Jurkat, Clone E6-1 (cell line): ENCODE measurements around the gene HTT-AS.
"Not testable (repeated sequence)": the region's sequence is repeated elsewhere in the genome, so short reads cannot be mapped to it uniquely, and the experiment has no call there.

Experiments used
- DNase-seq: peaks from one replicate; pipeline ENCODE4 v3.0.0-alpha.2; 2011; ENCODE audit warnings: low read depth, low spot score
- H3K4me3 ChIP-seq: 2 replicates; pipeline ENCODE4 v1.5.1; 2011; ENCODE audit warnings: mild to moderate bottlenecking, low read length, control low read depth, moderate library complexity

The HTT-AS gene

GRCh38 chr4:3065551-3065950 is 8.8 kb downstream of the HTT-AS start:
- no peak overlapping the region for H3K4me3 ChIP-seq
- no peak for DNase-seq

GRCh38 chr4:3062471-3062870 is 11.9 kb downstream of the HTT-AS start:
- H3K4me3 ChIP-seq: no peak overlapping the region
- no peak for DNase-seq

- no peak overlapping the region for H3K4me3 ChIP-seq
- DNase-seq: no peak
Observed at GRCh38 chr4:3060946-3061345, 13.4 kb downstream of the HTT-AS start.

GRCh38 chr4:3059943-3060342 is 14.4 kb downstream of the HTT-AS start:
- H3K4me3 ChIP-seq: no peak overlapping the region
- DNase-seq: no peak

GRCh38 chr4:3054169-3054759 is 20.1 kb downstream of the HTT-AS start:
- no peak for DNase-seq
- no peak overlapping the region for H3K4me3 ChIP-seq

GRCh38 chr4:3051141-3051897 is 23.0 kb downstream of the HTT-AS start:
- not testable (repeated sequence) for H3K4me3 ChIP-seq

GRCh38 chr4:3047464-3048286 is 26.7 kb downstream of the HTT-AS start:
- no peak overlapping the region for H3K4me3 ChIP-seq
- DNase-seq: peak; percentile 38

More at GRCh38 chr4:3051141-3051897, 23.0 kb downstream of the HTT-AS start:
- DNase-seq: not testable (repeated sequence)

- no peak overlapping the region for H3K4me3 ChIP-seq
- DNase-seq: no peak
Observed at GRCh38 chr4:3046623-3047022, 27.7 kb downstream of the HTT-AS start.

- H3K4me3 ChIP-seq: no peak overlapping the region
- no peak for DNase-seq
Observed at GRCh38 chr4:3046162-3046561, 28.2 kb downstream of the HTT-AS start.

GRCh38 chr4:3044870-3045819 is 29.2 kb downstream of the HTT-AS start:
- peak; percentile 77 for DNase-seq
- H3K4me3 ChIP-seq: no peak overlapping the region

GRCh38 chr4:3043282-3044020 is 30.9 kb downstream of the HTT-AS start:
- DNase-seq: no peak
- H3K4me3 ChIP-seq: no peak overlapping the region

GRCh38 chr4:3042226-3042625 is 32.1 kb downstream of the HTT-AS start:
- DNase-seq: no peak
- no peak overlapping the region for H3K4me3 ChIP-seq

- DNase-seq: no peak
- H3K4me3 ChIP-seq: no peak overlapping the region
Observed at GRCh38 chr4:3041192-3042142, 32.9 kb downstream of the HTT-AS start.

GRCh38 chr4:3040452-3041191 is 33.7 kb downstream of the HTT-AS start:
- no peak overlapping the region for H3K4me3 ChIP-seq

GRCh38 chr4:3039706-3040366 is 34.5 kb downstream of the HTT-AS start:
- H3K4me3 ChIP-seq: no peak overlapping the region

More at GRCh38 chr4:3040452-3041191, 33.7 kb downstream of the HTT-AS start:
- no peak for DNase-seq

GRCh38 chr4:3037957-3038461 is 36.3 kb downstream of the HTT-AS start:
- no peak for DNase-seq
- H3K4me3 ChIP-seq: no peak overlapping the region

More at GRCh38 chr4:3039706-3040366, 34.5 kb downstream of the HTT-AS start:
- no peak for DNase-seq
